Measurements from ENCODE around the gene SPTBN5.

- no peak for TF ChIP-seq CTCF (IDR thresholded peaks at IDR 0.05)
- TF ChIP-seq REST (IDR thresholded peaks at IDR 0.05; ENCODE audit: insufficient read depth in 1 of 2, low read depth in 2 of 2, low read length in 1 of 2): no peak
- no peak for TF ChIP-seq SIN3A (IDR thresholded peaks at IDR 0.05; ENCODE audit: borderline replicate concordance, insufficient read depth, low read depth, low read length)
- no peak for TF ChIP-seq POLR2AphosphoS5 (IDR thresholded peaks at IDR 0.05; ENCODE audit: low read depth, low read length)
Observed at GRCh38 chr15:41926185-41927056, 32.6 kb upstream of the SPTBN5 start.
